Retinal pigment epithelial cell (primary cell): ENCODE data around the gene ASB15.

Experiments used
- DNase-seq: peaks from one replicate; pipeline ENCODE4 v3.0.0-alpha.2; 2010; ENCODE audit warnings: low read depth
- H3K4me3 ChIP-seq: 2 replicates; pipeline ENCODE4 v1.5.1; 2011; ENCODE audit warnings: mild to moderate bottlenecking, low read length, control low read depth, moderate library complexity
- TF ChIP-seq, protein P1 (sequence below): conservative IDR thresholded peaks from 2 replicates; pipeline ENCODE4 v1.5.1; 2011; ENCODE audit warnings: low read depth, low read length, control low read depth, inconsistent platforms

Gene ASB15

DNA sequence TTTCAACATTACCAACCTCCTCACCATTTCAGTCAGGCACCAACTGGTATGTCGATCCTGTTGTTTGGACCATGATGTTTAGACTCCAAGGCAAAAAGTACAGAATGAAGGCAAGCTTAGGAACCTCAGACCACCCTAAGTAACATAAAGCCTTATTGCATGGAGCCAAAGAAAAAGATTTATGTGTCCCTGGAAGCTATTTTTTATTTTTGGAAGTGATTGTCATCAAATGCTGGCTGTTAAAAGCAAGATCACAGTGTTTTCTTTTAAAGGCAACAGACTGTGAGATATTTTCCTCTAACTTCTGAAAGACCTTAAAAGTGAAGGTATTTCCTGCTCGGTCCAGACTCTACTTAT lies 8.2 kb downstream of the ASB15 start:
- TF ChIP-seq, protein P1, sequence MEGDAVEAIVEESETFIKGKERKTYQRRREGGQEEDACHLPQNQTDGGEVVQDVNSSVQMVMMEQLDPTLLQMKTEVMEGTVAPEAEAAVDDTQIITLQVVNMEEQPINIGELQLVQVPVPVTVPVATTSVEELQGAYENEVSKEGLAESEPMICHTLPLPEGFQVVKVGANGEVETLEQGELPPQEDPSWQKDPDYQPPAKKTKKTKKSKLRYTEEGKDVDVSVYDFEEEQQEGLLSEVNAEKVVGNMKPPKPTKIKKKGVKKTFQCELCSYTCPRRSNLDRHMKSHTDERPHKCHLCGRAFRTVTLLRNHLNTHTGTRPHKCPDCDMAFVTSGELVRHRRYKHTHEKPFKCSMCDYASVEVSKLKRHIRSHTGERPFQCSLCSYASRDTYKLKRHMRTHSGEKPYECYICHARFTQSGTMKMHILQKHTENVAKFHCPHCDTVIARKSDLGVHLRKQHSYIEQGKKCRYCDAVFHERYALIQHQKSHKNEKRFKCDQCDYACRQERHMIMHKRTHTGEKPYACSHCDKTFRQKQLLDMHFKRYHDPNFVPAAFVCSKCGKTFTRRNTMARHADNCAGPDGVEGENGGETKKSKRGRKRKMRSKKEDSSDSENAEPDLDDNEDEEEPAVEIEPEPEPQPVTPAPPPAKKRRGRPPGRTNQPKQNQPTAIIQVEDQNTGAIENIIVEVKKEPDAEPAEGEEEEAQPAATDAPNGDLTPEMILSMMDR = no peak
- no peak for DNase-seq
- no peak overlapping the region for H3K4me3 ChIP-seq

DNA sequence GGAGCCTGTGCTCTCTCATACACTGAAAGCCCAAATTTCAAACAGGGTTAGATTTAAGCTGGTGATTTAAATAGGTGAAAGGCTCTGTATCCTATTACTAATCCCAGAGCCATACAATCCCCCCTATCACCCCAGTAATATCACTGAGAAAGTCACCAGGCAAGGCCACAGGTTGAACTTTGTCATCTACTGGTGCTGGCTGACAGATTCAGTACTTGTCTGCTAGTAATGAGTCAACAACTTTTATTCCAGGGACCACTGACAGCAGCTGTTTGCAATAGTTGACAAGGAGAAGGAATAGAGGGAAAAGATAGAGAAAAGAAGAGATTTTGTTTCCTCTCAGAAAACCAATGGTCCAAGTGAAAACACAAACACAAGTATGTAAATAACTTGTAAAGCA lies 10.4 kb downstream of the ASB15 start:
- TF ChIP-seq, protein P1 = no peak
- no peak overlapping the region for H3K4me3 ChIP-seq
- no peak for DNase-seq

DNA sequence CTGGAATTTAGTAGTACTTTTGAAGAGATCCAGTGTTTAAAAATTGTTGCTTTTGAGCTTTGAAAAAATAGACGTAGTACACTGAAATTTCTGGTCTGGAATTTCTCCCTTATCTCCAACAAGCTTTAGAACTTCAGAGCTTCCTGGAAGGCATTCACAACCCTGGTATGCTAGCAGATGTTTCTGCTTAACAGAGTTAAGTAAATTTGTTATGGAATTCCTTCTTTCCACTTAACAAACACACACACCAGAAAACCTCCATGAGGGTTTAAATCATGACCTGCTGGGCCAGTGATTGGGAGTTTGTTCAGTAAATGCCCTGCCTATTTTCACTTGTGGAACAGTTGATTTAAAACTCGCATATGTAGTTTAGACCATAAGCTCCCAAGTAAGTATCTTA lies 13.7 kb downstream of the ASB15 start:
- H3K4me3 ChIP-seq = no peak overlapping the region
- DNase-seq = no peak
- TF ChIP-seq, protein P1 = no peak

DNA sequence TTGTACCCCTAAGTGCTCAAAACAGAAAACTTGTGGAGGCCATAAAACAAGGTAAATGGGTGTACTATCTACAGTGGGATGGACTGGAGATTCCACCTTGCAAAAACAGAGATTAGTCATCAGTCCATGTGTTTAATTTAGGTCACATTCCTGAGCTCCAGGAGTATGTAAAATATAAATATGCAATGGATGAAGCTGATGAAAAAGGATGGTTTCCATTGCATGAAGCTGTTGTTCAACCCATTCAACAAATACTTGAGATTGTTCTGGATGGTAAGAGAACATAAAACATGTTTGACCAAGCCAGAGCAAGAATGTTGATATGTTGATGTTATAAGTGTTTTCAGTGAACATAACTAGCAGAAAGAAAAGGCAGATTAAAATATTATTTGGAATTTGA lies 14.6 kb downstream of the ASB15 start:
- no peak for DNase-seq
- H3K4me3 ChIP-seq = no peak overlapping the region
- TF ChIP-seq, protein P1 = no peak

DNA sequence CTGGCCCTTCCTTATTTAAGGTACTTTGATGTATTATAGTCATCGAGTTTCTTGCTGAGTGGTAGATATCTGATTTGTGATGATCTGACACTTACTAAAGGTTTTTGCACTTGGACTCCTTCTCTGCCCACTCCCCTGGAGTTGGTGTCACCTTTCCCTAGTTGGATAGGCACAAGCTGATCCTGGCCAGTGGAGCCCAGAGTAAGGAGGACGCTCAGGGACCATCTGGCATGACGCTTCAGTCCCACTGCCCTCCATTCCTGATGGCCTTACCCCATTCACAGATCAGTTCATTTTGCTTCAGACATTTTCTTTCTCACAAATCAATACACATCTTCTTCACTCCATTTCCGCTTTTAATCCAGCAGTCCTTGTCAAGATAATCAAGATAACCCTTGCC lies 20.1 kb downstream of the ASB15 start:
- DNase-seq = no peak
- TF ChIP-seq, protein P1 = no peak
- H3K4me3 ChIP-seq = no peak overlapping the region

DNA sequence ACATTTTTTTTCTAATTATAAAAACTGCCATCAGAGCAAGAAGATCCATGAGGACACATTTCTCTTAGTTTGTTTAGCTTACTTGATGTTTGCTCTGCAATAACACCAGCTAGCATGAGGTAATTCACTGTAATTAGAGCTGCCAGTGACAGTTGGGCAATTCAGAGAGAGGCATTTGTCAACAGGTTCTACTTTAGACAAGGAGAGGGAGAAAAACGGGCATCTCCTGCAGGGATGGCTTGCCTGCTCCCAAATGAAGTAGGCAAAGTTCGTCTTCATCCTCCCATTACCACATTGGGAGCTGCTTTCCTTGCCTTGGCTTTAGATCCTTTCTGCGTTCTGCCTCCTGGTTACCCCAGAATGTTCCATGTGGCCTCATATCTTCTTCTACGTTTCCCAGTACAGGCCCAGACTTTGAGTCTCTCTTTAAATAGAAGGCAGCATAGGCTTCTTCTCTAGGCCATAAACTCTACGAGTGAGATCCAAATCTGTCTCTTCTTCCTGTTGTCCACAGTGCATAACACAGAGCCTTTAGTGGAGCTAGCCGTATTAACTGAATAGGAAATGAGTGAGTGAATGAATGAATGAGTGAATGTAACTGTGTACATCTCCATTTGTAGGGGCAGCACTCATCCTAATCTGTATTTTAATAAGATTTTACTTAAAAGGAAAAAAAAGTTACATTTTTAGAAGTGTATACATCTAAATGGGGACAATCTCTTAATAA lies 21.2 kb downstream of the ASB15 start:
- DNase-seq = no peak
- TF ChIP-seq, protein P1 = no peak
- no peak overlapping the region for H3K4me3 ChIP-seq

DNA sequence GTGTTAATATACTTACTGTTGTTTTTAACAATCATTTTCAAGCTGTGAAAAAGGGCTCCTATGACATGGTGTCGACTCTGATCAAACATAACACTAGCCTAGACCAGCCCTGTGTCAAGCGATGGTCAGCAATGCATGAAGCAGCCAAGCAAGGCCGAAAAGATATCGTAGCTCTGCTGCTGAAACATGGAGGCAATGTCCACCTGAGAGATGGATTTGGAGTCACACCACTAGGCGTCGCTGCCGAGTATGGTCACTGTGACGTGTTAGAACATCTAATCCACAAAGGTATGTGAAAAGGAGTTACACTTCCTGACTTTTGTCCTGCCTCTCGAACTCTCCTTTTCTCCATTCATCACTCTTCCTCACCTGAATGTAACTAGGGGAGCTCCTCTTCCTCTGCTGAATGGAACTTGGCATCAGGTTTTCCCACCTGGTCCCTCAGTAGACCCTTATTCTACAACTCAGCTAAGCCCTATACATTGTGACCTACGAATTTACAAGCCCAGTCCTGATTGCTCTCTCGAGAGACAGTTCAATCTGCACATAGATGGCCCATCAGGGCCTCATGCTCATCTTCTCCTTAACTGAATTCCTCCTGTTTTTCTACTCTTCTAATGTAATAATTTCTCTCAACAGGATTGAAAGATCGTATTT lies 23.0 kb downstream of the ASB15 start:
- DNase-seq = no peak
- no peak overlapping the region for H3K4me3 ChIP-seq
- TF ChIP-seq, protein P1 = peak; percentile 67
